NCI-H774 (cell line): Measurements from ENCODE around the gene WDR75.
"Not testable (repeated sequence)": the region's sequence is repeated elsewhere in the genome, so short reads cannot be mapped to it uniquely, and the experiment has no call there.

ENCODE experiments used
- DNase-seq: peaks from one replicate; lab custom pipeline; 2025; lab: John Stamatoyannopoulos, UW

The WDR75 gene

DNA sequence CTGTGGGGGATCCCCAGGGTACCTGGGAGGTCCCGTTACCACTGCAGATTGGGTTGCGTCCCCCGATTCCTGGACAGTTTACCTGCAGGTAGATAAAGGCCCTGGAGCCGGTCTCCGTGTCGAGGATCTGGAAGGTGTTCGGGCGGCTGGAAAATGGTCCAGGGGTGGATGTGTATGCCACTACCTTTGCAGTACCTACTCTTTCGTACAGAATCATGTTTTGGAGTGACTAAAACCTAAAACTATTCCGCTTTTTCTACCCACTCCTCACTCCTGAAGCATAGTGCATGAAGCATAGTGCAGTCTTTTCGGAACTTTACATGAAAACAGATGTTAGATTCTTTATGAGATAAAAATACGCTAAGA lies 418 bp downstream of the WDR75 start:
- DNase-seq, result no peak

DNA sequence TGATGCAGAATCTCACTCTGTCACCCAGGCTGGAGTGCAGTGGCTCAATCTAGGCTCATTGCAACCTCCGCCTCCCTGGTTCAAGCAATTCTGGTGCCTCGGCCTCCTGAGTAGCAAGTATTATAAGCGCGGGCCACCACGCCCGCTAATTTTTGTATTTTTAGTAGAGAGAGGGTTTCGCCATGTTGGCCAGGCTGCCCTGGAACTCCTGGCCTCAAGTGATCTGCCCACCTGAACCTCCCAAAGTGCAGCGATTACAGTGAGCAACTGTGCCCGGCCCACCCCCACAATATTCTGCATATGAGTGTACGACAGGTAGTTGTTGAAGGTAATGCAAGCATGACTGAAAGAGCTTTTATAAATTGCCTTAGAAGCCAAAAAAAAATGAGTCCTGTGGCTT lies 1.2 kb downstream of the WDR75 start:
- no peak for DNase-seq

DNA sequence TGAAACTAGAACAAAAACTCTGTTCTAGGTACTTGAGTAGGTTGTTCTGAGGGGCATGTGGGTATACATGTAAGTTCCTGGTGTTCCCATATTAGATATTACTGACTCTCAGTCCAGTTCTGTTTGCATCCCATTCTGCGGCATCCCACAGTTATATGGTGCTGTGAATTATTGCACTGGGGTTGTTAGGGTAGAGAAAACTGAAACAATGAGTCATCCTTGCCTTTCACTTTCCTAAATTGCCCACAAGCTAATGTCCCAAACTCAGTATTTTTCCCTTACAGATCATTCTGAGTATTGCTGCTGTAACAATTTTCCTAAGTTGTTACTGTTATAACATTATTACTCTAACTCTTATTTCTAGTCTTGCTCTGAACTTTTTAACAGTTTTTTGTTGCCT lies 3.0 kb downstream of the WDR75 start:
- DNase-seq, result no peak

DNA sequence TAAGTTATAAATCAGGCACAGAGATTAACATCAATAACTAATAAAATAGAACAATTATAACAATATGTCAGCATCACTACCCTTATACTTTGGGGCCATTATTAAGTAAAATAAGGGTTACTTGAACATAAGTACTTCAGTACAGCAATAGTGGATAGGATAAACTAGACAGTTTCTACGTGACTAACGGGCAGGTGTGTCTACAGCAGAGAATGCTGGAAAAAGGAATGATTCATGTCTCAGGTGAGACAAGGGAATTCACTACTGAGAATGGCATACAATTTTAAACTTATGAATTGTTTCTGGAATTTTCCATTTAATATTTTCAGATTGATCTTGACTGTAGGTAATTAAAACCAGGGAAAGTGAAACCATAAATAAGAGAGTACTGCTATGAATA lies 5.5 kb downstream of the WDR75 start:
- DNase-seq, result no peak

DNA sequence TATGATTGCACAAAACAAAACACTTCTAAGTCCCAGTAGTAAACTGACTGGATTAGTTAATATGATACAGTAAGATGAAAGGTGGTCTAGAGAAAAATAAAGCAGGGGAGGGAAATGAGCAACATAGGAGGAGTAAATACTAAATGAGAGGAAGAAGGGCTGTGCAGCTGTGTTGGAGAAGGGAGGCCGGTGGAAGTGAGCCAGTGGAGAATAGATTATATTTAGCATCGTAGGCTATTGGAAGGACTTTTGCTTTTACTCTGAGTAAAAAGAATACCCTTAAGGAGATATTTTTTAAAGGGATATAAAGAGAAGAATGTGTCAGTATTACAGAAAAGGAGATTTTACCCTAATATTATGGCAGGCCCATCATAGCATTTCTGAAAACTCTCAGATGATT lies 12.7 kb downstream of the WDR75 start:
- DNase-seq, result no peak

DNA sequence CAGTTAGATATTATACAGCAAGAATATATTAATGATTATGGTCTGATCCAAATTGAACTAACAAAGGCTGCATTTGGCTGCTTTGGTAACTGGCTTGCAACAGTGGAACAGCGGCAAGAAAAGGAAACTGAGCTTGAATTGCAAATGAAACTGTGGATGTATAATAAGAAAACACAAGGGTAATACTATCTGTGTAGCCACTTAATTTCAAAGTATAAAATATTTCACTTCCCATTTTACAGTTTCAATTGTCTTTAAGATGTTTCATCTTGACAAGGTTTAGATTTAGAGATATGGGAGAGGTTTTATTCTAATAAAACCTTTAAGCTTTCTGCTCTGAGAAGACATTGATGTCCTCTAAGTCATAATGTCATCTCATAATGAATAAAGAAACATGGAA lies 23.8 kb downstream of the WDR75 start:
- no peak for DNase-seq

DNA sequence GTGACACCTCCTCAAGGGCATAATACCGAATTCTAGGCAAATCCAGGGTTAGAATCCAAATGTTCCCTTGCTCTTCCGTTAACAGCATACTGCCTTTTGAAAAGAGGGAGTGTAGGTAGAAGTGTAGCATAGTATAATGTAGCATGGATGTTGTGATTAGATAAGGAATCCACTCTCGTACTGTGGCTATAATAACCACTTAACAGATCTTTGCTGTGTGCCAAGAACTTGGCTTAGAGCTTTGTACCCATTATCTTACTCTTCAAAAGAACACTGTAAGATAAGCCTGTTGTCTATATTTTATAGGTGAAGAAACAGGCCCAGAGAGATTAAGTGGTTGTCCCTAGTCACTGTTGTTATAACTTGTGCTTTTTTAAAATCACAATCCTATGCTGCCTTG lies 24.2 kb downstream of the WDR75 start:
- DNase-seq, result no peak

DNA sequence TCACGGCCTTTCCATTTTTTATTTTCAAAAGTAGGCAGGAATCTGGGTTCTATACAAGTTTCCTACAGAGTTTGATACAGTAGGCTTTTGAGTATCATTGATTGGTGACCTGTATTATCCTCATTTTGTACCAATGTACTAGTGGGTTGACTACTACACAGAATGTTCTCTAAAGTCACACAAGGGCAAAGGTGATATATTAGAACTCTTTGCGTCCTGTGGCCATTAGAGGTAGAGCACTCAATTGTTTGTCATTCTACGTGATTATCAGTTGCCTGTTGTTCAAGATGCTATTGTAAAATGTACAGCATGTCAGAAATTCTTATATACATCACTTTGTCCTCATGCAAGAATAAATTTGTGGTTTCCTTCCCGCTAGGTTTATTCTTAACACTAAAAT lies 24.8 kb downstream of the WDR75 start:
- DNase-seq, result no peak

DNA sequence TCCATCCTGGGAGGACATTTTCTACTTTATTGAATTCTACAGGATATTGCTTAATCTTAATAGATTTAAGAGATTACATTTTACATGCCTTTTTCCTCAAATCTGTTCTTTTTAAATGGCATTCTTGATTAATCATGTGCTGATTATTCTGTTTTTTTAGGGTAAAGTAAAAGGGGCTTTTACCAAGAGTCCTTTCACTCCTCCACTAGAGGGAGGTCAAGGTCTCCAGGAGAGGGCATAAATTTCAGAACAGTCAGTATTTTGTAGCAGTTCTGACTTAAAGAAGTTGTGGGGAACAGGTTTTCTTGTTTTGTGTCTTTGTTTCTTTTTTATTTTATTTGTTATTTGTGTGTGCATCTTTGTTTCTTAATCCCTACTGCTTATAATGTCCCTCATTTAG lies 25.4 kb downstream of the WDR75 start:
- no peak for DNase-seq

DNA sequence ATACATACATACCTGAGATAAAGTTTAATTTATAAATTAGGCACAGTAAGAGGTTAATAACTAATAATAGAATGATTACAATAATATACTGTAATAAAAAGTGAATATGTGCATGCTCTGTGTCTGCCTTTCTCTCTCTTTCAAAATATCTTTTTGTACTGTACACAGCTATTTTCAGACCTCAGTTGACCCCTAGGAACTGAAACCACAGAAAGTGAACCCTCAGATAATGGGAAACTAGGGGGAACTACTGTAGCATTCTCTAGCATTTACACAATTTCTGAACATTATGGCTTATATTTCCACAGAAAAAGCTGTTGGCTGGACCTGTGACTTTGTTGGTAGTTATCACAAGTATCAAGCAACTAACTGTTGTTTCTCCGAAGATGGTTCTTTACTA lies 25.9 kb downstream of the WDR75 start:
- no peak for DNase-seq

DNA sequence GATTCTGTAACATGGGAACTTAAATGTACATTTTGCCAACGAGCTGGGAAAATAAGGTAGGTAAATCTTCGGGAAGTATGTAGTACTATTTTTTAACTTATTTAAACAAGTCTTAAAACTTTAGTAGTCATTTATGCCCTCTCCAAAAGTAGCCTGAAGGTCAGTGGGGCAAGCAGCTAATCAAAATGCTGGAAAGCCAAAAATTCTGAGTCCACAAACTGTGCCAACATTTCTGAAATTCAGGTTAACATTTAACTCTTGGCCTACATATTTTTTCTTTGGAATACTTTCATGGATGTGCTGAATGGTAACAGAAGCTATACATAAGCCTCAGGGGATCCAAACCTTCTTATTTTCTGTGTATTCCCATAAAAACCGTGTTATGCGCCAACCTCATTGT lies 26.3 kb downstream of the WDR75 start:
- no peak for DNase-seq

DNA sequence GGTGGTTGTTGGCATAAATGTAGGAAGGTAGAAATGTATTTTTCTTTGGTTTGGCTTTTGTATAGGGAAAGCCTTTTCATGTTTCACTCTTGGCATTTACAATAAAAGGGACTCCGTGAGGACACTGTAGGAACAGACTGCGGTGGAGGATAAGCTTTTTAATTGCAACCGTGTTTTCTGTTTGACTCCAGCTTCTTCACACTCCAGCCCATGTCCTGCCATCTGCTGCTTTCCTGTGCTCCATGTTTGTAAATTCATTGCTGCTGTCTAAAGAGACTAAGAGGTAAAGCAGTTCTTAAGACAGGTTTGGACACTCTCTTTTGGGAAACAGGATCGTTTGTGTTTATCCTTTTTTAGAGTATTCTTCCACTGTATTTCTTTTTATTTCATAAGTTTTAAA lies 33.3 kb downstream of the WDR75 start:
- DNase-seq, result no peak

DNA sequence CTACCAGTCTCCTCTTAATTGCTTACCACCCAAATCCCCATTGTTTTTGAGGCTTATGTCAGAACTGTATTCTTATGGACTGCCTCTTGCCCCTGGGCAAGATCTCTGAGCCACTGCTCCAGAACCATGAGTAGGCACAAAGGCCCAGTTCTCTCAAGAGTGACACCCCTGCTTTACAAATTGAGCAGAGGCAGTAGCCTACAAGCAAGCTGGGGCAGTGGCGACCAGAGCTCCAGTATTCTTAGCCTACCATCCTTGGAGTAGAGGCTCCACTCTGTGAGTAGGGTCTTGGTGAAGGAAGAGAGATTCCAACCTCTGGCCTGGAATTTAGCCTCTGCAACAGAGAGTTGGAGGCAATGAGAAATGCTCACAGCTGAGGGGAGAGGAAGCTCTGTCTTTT lies 36.5 kb downstream of the WDR75 start:
- no peak for DNase-seq

DNA sequence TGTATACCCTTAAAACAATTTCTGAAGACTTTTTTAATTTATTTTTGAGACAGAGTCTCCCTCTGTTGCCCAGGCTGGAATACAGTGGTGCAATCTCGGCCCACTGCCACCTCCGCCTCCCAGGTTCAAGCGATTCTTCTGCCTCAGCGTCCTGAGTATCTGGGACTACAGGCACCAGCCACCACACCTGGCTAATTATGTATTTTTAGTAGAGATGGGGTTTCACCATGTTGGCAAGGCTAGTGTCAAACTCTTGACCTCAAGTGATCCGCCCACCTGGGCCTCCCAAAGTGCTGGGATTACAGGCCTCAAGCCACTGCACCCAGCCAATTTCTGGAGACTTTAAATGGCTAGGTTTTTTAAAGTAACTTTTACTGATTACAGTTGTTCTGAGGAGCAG lies 37.0 kb downstream of the WDR75 start:
- not testable (repeated sequence) for DNase-seq

DNA sequence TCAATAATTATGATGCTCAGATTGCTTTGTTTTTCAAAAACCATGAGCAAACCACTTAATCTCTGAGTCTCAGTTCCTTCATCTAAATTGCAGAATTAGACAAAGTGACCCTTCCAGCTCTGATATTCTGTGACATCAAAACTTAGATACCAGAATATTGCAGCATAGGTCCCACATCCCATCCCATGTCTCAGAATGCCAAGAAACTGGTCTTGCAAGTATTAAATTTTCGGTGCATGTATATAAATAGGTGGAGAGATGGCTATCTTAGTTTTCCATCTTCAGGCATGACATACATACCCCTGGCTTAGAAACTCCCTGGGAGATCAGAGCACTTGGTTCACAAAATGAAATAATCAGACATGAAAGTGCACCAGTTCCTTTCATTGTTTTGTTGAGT lies 39.8 kb downstream of the WDR75 start:
- no peak for DNase-seq

DNA sequence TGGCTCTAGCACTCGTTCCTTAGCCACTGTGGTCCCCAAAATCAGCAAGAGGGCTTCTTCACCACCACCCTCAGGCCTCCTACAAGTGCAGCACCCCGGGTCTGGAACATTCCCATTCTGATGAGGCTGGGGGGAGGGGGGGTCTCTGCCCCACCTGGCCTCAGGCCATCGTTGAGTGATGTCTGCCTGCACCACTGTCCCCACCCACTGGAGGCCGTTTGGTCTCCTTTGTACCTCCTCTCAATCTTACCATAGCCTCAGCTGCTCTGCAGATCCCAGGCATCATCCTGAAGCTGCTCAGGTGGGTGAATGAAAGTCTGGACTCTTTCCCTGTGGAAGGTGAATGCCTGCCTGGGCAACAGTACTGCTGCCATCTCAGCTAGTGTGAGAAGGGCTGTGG lies 42.3 kb downstream of the WDR75 start:
- no peak for DNase-seq

DNA sequence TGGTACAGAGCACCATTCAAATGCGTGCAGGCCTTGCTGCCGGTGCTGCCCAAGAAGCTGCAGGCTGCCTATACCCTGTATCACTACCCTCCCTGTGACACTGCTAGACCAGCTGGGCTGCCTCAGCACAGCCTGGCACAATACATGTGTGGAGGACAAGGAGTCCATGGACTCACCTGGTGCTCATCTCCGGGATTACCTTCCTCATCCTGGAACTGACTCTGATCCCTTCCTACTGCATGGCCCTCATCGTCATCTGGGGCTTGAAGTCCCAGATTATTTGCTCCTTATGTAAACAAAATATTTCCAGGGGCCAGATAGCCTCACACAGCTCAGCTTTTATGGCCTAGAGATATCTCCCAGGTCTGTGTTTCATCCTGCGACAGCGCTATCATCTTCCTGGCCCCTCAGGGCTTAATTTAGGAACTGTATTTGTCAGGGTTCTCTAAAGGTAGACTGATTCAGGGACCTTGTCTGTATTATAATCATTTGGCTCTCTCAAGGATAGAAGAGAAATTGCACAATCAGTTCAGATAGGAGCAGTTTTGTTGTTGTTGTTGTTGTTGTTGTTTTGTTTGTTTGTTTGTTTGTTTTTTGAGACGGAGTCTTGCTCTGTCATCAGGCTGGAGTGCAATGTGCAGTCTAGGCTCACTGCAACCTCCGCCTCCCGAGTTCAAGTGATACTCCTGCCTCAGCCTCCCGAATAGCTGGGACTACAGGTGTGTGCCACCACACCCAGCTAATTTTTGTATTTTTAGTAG lies 42.9 kb downstream of the WDR75 start:
- no peak for DNase-seq

DNA sequence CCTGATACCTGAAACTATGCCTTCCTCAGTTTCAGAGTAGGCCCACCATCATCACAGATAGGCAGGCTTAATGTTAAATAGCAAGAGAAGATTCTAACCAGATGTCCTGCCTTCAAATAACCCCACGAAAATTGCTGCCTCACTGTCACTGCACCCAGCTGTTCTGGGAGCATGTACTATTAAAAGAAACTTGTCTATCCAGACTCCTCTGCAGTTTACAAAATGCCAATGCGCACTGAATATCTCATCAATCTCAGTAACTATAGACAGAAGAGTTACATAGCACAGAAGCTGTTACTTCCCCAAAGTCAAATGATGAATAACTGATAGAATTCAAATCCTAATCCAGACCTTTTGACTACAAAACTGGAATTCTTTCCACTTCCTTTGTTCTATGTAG lies 43.9 kb downstream of the WDR75 start:
- DNase-seq, result no peak

DNA sequence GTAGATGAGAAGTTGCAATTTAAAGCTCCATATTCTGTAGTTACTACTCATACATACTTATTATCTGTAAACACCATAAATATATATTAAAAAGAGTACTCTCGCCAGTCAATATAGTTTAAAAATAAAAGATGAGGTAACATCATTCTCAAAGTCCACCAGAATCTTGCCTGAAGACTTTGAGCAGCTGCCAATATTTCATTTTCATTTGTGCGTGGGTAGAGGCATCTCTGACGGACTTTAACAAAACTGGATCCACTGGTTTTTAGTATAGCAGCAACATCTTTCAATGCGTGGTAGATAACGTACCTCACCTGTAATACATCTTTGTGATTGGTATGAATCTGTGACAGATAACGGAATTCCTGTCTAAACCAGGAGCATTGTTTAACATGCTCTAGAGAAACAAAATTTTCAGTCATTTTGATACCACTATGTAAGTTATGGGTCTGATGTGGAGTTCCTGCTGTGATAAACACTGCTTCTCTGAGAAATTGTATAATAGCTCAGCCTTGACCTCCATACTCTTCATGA lies 45.0 kb downstream of the WDR75 start:
- DNase-seq, result no peak

DNA sequence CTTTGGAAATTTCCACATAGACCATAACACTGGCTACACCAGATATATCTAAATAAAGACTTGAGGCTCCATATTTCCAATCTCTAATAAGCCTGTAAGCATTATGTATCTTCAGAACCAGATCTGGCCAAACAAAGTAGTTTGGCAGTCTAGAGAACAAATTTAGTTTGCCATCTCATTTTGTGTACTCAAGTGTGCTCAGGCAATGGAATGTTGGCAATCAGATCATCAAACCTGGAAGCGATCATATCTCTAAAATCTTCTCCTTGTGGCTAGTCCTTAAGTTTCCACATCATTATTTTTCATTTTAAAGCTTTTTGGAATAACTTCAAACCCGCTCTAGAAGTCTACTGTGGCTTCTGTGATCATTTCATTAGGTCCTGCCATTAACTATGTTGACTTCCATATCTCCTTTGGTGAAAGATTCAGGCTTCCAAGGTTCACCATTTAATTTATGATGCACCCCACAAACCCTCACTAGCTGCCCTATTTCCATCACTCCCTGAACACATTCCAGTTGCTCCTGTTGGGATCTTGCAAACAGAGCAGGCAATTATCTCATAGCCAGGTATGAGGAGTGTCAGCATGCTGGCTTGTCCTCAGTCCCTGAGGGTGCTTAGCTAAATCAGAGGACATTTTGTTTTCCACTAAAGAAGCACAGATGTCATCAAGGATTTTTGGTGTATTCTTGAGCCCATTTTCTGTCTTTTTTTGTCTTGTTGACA lies 46.2 kb downstream of the WDR75 start:
- no peak for DNase-seq

DNA sequence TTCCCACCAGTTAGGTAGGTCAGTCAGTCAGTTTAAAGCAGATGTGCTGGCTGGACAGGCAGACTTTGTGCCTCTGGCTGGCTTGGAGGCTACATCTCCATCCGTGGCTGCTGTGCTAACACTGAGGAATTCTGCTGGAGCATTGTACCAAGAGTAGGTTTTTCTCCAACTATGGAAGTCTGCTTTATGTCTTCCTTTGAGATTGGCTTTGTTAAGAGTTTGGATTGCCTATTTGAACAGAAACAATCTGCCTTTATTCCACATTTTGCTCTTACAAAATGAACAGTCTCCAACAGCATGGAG lies 46.7 kb downstream of the WDR75 start:
- no peak for DNase-seq

DNA sequence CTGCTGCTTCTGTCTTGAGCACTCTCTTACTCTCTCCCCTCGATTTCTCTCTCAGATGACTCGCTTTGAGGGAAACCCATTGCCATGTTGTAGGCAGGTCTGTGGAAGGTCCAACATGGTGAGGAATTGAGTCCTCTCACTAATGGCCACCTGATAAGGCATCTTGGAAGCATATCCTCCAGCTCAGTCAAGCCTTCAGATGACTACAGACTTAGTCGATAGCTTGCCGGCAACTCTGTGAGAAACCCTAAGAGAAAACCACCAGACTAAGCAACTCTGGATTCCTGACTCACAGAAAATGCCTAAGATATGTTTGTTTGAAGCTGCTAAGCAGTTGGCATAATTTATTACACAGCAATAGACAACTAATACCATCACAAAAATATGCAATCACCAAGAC lies 51.2 kb downstream of the WDR75 start:
- DNase-seq, result no peak

DNA sequence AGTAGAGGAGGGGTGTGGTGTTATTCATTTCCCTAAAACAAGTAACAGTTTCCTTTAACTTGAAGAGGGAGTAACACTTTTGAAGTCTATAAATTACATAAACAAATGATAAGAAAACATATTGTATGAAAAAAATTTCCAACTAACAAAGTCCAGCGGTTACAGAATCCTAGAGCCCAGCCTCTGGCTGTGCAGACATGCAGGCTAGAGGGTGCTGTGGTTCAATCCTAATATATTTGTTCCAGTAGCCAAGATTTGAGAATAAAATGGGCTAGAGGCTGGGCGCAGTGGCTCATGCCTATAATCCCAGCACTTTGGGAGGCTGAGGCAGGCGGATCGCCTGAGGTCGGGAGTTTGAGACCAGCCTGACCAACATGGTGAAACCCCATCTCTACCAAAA lies 56.9 kb downstream of the WDR75 start:
- no peak for DNase-seq

DNA sequence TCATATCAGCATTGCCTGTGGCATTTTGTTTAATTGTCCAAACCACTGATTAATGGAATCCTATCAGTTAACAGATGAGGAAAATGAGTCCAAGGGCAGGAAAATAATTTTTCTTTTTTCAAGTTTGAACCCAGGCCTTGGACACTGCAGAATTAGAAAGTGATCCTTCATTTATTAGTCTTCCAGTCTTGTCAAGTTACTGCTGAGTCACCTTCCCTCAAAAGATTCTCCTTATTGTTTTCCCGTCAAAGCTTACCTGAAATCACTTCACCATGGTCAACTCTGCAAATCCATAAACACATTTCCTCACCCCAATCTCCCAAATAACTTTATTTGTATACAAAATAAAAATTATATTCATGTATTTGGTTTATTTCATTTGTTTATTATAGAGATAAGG lies 57.9 kb downstream of the WDR75 start:
- no peak for DNase-seq
